IMR-90 (cell line): ENCODE results near the gene YLPM1. TPM values are rescaled to one million over a fixed set of nuclear protein-coding genes. Genes with fewer than 3 reads are reported as not detected.

Experiments
- ATAC-seq: fragments of 200-7000 bp; cut with Tn5 transposase; 2 replicates; pipeline ENCODE4 v1.9.1; 2020; ENCODE audit warnings: low read depth, mild to moderate bottlenecking, moderate library complexity
- BruUV-seq: library from RNA; stranded (reverse); fragments of 400-500 nt; replicated peaks from 2 replicates; lab custom pipeline; 2021; lab: Mats Ljungman, UMichigan
- CTCF ChIA-PET: fragments of 300-600 bp; formaldehyde crosslinking; extraction: SDS; loops from one replicate; lab custom pipeline; 2021; ENCODE audit warnings: antibody characterized with exemption; lab: Yijun Ruan, JAX
- POLR2A ChIA-PET: fragments of 300-600 bp; sonication (Branson Sonifier 250); formaldehyde crosslinking; loops from one replicate; lab custom pipeline; 2022; ENCODE audit warnings: antibody characterized with exemption; ENCODE audit not compliant: unreplicated experiment; lab: Charles Lee
- DNase-seq: peaks from one replicate; pipeline ENCODE4 v3.0.0; 2013
- H2AFZ ChIP-seq: replicated peaks from 2 replicates; pipeline ENCODE3; 2013; ENCODE audit warnings: low read length, mild to moderate bottlenecking; ENCODE audit not compliant: poor library complexity
- H2AK5ac ChIP-seq: 2 replicates; pipeline ENCODE4 v1.6.1; 2013; ENCODE audit warnings: low read depth, low read length, inconsistent platforms
- H2AK9ac ChIP-seq: replicated peaks from 2 replicates; pipeline ENCODE3; 2013; ENCODE audit warnings: mild to moderate bottlenecking, low read depth, low read length, moderate library complexity; ENCODE audit not compliant: poor library complexity
- H2BK120ac ChIP-seq: 2 replicates; pipeline ENCODE4 v1.6.1; 2013; ENCODE audit warnings: low read depth, low read length, inconsistent platforms
- H2BK15ac ChIP-seq: 3 replicates; pipeline ENCODE4 v1.6.1; 2013; ENCODE audit warnings: low read depth, low read length, inconsistent platforms
- H2BK20ac ChIP-seq: 2 replicates; pipeline ENCODE4 v1.6.1; 2013; ENCODE audit warnings: low read depth, mild to moderate bottlenecking, inconsistent platforms, low read length, moderate library complexity
- H2BK5ac ChIP-seq: 2 replicates; pipeline ENCODE4 v1.6.1; 2013; ENCODE audit warnings: mild to moderate bottlenecking, low read depth, low read length, inconsistent platforms; ENCODE audit not compliant: poor library complexity, severe bottlenecking
- H3K14ac ChIP-seq: replicated peaks from 2 replicates; pipeline ENCODE4 v1.6.1; 2013; ENCODE audit warnings: low read depth, low read length, inconsistent platforms
- H3K18ac ChIP-seq: 2 replicates; pipeline ENCODE4 v1.6.1; 2013; ENCODE audit warnings: low read depth, low read length, control low read depth
- H3K23ac ChIP-seq: 2 replicates; pipeline ENCODE4 v1.6.1; 2013; ENCODE audit warnings: low read depth, low read length, inconsistent platforms
- H3K27ac ChIP-seq: 2 replicates; pipeline ENCODE4 v1.5.1; 2013; ENCODE audit warnings: mild to moderate bottlenecking, control low read depth, low read length; ENCODE audit not compliant: insufficient read depth
- H3K27me3 ChIP-seq: 2 replicates; pipeline ENCODE4 v1.6.1; 2013; ENCODE audit warnings: low read length; ENCODE audit not compliant: control insufficient read depth, insufficient read depth
- H3K36me3 ChIP-seq: 2 replicates; pipeline ENCODE4 v1.6.1; 2013; ENCODE audit warnings: low read length, mixed read lengths; ENCODE audit not compliant: control insufficient read depth, insufficient read depth
- H3K4ac ChIP-seq: 2 replicates; pipeline ENCODE4 v1.6.1; 2013; ENCODE audit warnings: low read depth, low read length, inconsistent platforms
- H3K4me1 ChIP-seq: 2 replicates; pipeline ENCODE4 v1.6.1; 2013; ENCODE audit warnings: low read length, mixed read lengths; ENCODE audit not compliant: control insufficient read depth, insufficient read depth
- H3K4me2 ChIP-seq: 2 replicates; pipeline ENCODE4 v1.6.1; 2013; ENCODE audit warnings: low read depth, mild to moderate bottlenecking, control low read depth, low read length, moderate library complexity
- H3K4me3 ChIP-seq: 2 replicates; pipeline ENCODE4 v1.5.1; 2013; ENCODE audit warnings: low read depth, mild to moderate bottlenecking, control low read depth, low read length, moderate library complexity; ENCODE audit not compliant: insufficient read depth
- H3K56ac ChIP-seq: 2 replicates; pipeline ENCODE4 v1.6.1; 2013; ENCODE audit warnings: low read length, inconsistent platforms; ENCODE audit not compliant: insufficient read depth; ENCODE audit errors: extremely low read depth
- H3K79me1 ChIP-seq, 2 experiments: 2 replicates each; pipeline ENCODE4 v1.6.1; 2013; ENCODE audit warnings: low read length in 2 of 2, inconsistent platforms in 1 of 2, low read depth in 1 of 2
- H3K9ac ChIP-seq: 2 replicates; pipeline ENCODE4 v1.6.1; 2013; ENCODE audit warnings: low read depth, low read length, control low read depth
- H3K9me1 ChIP-seq: 2 replicates; pipeline ENCODE4 v1.6.1; 2013; ENCODE audit warnings: low read length, inconsistent platforms; ENCODE audit not compliant: insufficient read depth
- H3K9me3 ChIP-seq: 2 replicates; pipeline ENCODE4 v1.6.1; 2013; ENCODE audit warnings: low read length; ENCODE audit not compliant: control insufficient read depth, insufficient read depth
- H4K20me1 ChIP-seq: 2 replicates; pipeline ENCODE4 v1.6.1; 2013; ENCODE audit warnings: low read length, inconsistent platforms; ENCODE audit not compliant: insufficient read depth
- H4K5ac ChIP-seq: 2 replicates; pipeline ENCODE4 v1.6.1; 2013; ENCODE audit warnings: mild to moderate bottlenecking, low read depth, low read length, control low read depth
- H4K8ac ChIP-seq, 2 experiments: 2 replicates each; pipeline ENCODE4 v1.6.1; 2013; ENCODE audit warnings: low read depth in 2 of 2, low read length in 2 of 2, control low read depth in 1 of 2, inconsistent platforms in 1 of 2
- H4K91ac ChIP-seq: 2 replicates; pipeline ENCODE4 v1.6.1; 2013; ENCODE audit warnings: low read depth, low read length, inconsistent platforms; ENCODE audit not compliant: insufficient read depth
- BHLHE40 ChIP-seq: fragments of 150-350 bp; IDR thresholded peaks from 2 replicates; pipeline ENCODE4 v1.6.1; 2016; ENCODE audit warnings: mild to moderate bottlenecking, low read depth, low read length
- CEBPB ChIP-seq: IDR thresholded peaks from 2 replicates; pipeline ENCODE4 v1.6.1; 2012; ENCODE audit warnings: low read depth, low read length, improper control_type of control experiment
- CTCF ChIP-seq: conservative IDR thresholded peaks from 2 replicates; pipeline ENCODE4 v1.5.1; 2012; ENCODE audit warnings: mild to moderate bottlenecking, low read depth, low read length, improper control_type of control experiment
- ELK1 ChIP-seq: fragments of 150-350 bp; IDR thresholded peaks from 2 replicates; pipeline ENCODE4 v1.6.1; 2016; ENCODE audit warnings: low read depth, mild to moderate bottlenecking, low read length, moderate library complexity, borderline replicate concordance
- MAFK ChIP-seq: IDR thresholded peaks from 2 replicates; pipeline ENCODE4 v1.6.1; 2012; ENCODE audit warnings: low read depth, low read length, improper control_type of control experiment
- MXI1 ChIP-seq: IDR thresholded peaks from 2 replicates; pipeline ENCODE4 v1.6.1; 2012; ENCODE audit warnings: low read depth, mild to moderate bottlenecking, low read length, moderate library complexity, borderline replicate concordance
- RAD21 ChIP-seq: IDR thresholded peaks from 2 replicates; pipeline ENCODE4 v1.6.1; 2012; ENCODE audit warnings: low read length, improper control_type of control experiment
- WGBS, 2 experiments: methylation state at CpG; one replicate each; pipeline versions ENCODE4 v1.1.5 to v1.1.7; 2013; ENCODE audit warnings: missing lambda C conversion rate in 2 of 2; ENCODE audit not compliant: insufficient read length in 1 of 2; ENCODE audit errors: extremely low coverage in 2 of 2; 5-methylcytosine and 5-hydroxymethylcytosine counted together
- dilution Hi-C: fragments of 300-500 bp; cut with HindIII; formaldehyde crosslinking; loops from one replicate; pipeline ENCODE4 v1.14.3; 2018; ENCODE audit warnings: low sequenced_read_pairs; ENCODE audit not compliant: unreplicated experiment
- in situ Hi-C: fragments of 300-500 bp; cut with MboI; formaldehyde crosslinking; loops from 3 replicates; pipeline ENCODE4 v1.14.3; 2019; ENCODE audit warnings: low sequenced_read_pairs, inconsistent platforms, mixed read lengths
- intact Hi-C: fragments of 100-400 bp; cut with micrococcal nuclease; formaldehyde crosslinking; loops from 2 replicates; pipeline ENCODE4 v1.10.0; 2022
- polyA plus RNA-seq, 3 experiments: library from polyadenylated mRNA; depleted of rRNA; stranded (reverse); fragments of >200 nt; gene quantifications; 2 replicates each; pipeline ENCODE4 v1.2.3, GENCODE V29; 2012; ENCODE audit warnings: low replicate concordance in 1 of 3
- total RNA-seq: library from RNA; depleted of rRNA; stranded (reverse); fragments of >200 nt; gene quantifications from 2 replicates; pipeline ENCODE4 v1.2.3, GENCODE V29; 2012
- TF ChIP-seq, protein P1 (sequence below): fragments of 150-350 bp; IDR thresholded peaks from 2 replicates; pipeline ENCODE4 v1.6.1; 2017; ENCODE audit warnings: mild to moderate bottlenecking, antibody characterized with exemption, low read length, low read depth

The YLPM1 gene
- total and polyA plus RNA-seq, 2 of the 4 experiments (the other 2 are of a cell fraction), result 8.2 to 19.7 TPM

GRCh38 chr14:74735125-74735524 lies 28.0 kb upstream of the YLPM1 start:
- Histone ChIP-seq H4K91ac (no peak overlapping the region), H2BK5ac (no peak overlapping the region), H3K14ac (no peak overlapping the region), H3K27ac (no peak overlapping the region), H2BK15ac (no peak overlapping the region), H2BK20ac (no peak overlapping the region), H3K9ac (no peak overlapping the region), H3K4me3 (no peak overlapping the region), H3K56ac (no peak overlapping the region), H2BK120ac (no peak overlapping the region), H4K8ac (no peak overlapping the region), H3K4me2 (no peak overlapping the region), H2AK9ac (no peak overlapping the region), H3K79me1 (peaks cover 4 to 10% of the 10 kb centered on the region in 2 experiments; a peak in 3 of 4 replicates), H3K18ac (no peak overlapping the region), H3K4me1 (no peaks in the 10 kb centered on the region; the same call in 1 of the 2 replicates), H3K23ac (no peak overlapping the region), H3K36me3 (peaks cover 17% of the 10 kb centered on the region), H3K9me1 (0 out of 2 replicates have a peak, but pooled peaks cover 3% of the 10 kb centered on the region), H3K9me3 (peaks cover 1% of the 10 kb centered on the region; the same call in 1 of the 2 replicates), H4K20me1 (no peaks in the 10 kb centered on the region), H3K4ac (no peak overlapping the region), H3K27me3 (no peaks in the 10 kb centered on the region), H4K5ac (no peak overlapping the region), H2AFZ (no peak overlapping the region), H2AK5ac (no peak overlapping the region)
- ChIA-PET CTCF (no interaction called here), POLR2A (interaction anchor here (0.6 kb wide), 1 partner anchor 10 kb away, joined by 7 read pairs; no protein-coding TSS in a partner anchor)
- intact Hi-C loops (no loop called here), dilution Hi-C loops (no loop called here), in situ Hi-C loops (no loop called here)
- DNase-seq, result no peak
- no CpG with 5 or more reads among the region's 4 CpGs for WGBS, 2 experiments
- ATAC-seq, result no peak
- no peak for TF ChIP-seq MXI1
- no peak for TF ChIP-seq BHLHE40
- no peak for TF ChIP-seq CEBPB
- TF ChIP-seq CTCF, result no peak
- TF ChIP-seq, protein P1, sequence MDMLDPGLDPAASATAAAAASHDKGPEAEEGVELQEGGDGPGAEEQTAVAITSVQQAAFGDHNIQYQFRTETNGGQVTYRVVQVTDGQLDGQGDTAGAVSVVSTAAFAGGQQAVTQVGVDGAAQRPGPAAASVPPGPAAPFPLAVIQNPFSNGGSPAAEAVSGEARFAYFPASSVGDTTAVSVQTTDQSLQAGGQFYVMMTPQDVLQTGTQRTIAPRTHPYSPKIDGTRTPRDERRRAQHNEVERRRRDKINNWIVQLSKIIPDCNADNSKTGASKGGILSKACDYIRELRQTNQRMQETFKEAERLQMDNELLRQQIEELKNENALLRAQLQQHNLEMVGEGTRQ, result no peak
- TF ChIP-seq ELK1, result no peak
- TF ChIP-seq RAD21, result no peak
- TF ChIP-seq MAFK, result no peak
- BruUV-seq, result TSS peak; percentile 86
